Islet of Langerhans (tissue), 1 donor: ENCODE data around the gene MINDY4B.

Source experiments
- FAIRE-seq: peaks from one replicate; lab custom pipeline; 2011; peaks lifted over from hg19 to GRCh38; lab: Jason Lieb, UNC

Gene MINDY4B

DNA sequence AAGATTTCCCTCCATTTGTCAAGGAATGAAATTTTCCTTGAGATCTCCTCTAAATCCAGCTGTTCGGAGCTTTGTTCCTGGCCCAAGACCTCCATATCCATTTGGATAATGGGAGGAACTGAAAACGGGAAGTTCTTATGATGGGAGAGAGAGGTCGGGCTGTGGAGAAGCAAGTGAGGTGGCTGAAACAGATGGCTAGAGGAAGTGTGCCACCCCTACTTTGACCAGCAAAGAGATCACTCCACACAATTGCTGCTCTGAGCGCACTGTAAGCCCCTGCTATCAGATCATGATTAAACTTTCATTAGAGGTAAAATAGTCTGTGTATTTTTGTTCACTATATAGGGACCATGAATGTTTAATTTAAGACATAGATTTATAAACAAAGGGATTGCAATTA is at the start of gene MINDY4B:
TSS of gene MINDY4B (minus strand) at position 101 of the 400 bp plus-strand sequence. CDS start at position 101, 0 bp downstream.
- FAIRE-seq, result no peak

DNA sequence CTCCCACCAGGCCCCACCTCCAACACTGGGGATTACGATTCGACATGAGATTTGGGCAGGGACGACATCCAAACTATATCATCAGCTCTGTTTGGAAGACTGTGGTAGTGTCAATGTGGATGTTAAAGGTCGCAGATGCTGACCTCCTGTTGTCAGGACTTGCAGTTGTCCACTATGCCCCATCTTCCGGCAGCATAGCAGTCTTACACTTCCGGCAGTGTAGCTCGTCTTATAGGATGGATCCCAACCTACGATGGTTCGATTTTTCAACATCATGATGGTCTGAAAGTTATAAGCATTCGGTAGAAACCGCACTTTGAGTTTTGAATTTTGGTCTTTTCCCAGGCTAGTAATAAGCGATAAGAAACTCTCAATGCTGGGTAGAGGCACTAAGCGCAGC is 46.7 kb upstream of the MINDY4B start:
- FAIRE-seq, result no peak

DNA sequence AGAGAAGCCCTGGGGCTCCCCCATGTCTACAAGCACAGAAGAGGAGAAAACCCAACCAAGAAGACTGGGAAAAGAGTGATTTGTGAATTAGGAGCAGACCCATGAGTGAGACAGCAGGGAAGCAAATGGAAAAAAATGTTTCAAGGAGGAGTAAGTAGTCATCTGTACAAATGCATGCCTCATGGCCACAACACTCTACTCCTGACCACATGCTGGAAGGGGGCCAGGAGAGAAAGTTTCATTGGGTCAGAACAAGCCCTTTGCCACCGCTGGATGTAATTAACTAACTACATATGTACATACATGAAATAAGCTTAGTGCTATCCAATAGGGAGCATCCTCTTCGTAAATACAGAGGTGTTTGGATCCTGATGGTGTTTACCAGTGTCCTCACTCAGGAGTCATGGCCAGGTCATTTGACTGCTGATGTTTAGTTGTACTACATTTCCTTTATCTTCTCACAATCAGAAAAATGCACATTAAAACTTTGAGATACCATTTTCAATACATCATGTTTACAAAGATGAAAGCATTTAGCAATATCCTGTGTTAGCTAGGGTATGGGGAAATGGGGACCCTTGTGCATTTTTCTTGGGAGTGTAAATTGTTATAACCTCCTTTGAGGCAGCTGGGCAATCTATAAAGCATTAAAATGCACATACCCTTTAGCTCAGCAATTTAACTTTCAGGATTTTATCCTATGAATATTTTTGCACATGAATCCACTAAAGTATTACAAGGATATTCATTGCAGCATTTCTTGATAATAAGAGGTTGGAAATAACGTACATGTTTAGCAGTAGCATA is 40.2 kb upstream of the MINDY4B start:
- FAIRE-seq, result no peak

DNA sequence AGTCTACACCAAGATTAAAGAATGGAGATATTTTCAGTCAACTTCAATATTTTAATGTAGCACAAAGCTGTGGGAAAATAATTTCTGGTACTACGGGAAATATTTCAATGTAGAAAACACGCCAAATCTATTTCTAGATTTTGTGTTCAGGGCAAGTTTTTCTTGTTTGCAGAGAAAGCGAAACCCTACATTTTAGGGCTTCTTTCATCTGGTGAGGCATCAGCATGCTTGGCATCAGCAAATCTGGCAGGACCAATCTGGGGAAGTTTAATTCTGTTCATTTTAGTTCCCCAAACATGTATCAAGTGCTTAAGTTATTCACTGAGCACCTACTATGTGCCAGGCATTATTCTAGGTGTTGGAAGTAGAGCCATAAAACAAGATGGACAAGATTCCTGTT is 37.0 kb upstream of the MINDY4B start:
- FAIRE-seq, result no peak

DNA sequence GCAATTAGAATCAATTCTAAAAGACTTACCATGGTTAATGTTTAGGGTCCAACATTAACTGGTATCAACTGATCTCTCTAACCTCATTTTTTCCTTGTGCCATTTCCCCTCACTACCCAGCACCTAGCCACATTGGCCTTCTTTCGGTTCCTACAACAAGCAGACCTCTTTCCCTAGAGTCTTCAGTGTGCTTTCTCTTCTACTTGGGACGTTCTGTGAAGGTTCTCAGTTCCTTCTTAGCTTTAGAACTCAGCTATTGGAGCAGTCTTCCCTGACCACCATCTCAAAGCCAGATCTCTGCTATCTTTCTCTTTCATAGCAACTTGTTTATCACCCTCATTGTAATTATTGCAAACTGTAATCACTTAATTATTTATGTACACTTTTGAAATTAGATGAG is 31.5 kb upstream of the MINDY4B start:
- FAIRE-seq, result no peak

DNA sequence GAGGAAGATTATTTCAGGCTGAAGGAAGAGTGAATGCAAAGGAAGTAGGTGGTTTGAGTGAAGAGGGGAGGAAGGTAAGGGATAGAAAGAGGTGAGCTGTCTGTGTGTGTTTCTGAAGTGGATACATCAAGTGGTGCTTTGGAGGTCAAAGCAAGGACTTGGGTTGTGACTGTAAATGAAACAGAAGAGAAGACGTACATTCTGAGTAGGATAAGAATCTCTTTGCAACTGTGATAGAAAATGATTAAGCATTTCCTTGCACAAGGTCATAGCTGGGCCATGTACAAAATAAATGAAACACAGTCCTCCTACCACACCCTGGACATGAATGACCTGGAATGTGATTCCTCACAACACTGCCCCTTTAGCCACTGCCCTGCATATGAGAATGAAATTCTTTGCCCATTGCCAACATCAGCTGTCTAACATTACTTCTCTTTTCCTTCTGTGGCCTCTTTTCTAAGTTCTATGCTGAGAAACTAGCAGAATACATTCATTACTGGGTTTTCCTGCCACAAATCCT is 28.3 kb upstream of the MINDY4B start:
- no peak for FAIRE-seq

DNA sequence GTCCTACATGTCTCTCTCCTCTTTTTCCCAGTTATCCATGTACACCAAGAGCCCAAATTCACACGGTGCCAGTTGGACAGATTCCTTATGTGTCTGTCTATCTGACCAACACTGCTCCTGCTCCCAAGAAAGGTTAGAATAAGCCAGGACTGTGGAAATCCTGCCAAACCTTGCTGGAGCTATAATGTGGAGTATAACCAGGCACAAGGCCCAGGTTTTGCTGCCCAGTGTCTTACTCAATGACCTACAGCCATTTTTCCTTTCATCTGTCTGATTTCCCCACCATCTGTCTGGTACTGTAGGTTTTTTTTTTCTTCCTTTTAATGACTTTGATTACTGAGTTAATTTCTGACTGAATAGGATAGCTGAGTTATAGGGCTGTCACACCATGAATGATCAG is 26.5 kb upstream of the MINDY4B start:
- FAIRE-seq, result no peak

DNA sequence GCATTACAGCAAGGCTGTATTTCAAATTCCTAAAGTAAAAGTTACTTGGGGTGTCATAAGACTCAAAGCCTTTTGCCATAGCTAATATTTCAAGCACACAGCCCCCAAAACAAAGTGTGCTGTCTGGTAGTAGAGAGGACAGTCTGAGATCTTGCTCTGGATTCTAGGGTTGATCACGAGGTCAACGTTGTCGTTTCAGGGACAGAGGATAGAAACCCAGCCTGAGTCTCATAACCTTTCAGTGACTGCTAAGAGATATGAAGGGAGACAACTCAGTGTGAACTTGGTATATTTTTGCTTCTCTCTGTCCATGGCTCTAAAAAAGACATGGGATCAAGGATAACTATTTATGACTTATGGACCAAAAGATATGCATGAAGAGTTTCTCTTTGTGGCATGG is 25.6 kb upstream of the MINDY4B start:
- FAIRE-seq, result no peak

DNA sequence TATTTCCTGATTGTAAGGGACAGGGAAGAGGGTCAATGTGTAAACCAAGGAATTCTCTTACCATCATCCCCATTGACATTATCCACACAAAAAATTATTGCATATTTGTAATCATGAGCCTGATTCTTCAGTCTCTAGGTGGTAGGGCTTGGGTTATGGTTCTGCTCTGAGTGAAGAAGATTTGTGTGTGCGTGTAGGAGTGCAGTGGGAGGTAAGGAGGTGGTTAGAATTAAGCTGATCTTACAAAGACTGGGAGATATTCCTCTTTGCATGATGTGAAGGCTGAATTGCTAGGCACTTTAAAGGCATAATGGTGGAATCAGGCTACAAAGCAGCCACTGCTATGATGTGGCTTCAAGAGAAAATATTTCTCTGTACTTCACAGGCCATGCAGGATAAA is 23.0 kb upstream of the MINDY4B start:
- FAIRE-seq, result no peak

DNA sequence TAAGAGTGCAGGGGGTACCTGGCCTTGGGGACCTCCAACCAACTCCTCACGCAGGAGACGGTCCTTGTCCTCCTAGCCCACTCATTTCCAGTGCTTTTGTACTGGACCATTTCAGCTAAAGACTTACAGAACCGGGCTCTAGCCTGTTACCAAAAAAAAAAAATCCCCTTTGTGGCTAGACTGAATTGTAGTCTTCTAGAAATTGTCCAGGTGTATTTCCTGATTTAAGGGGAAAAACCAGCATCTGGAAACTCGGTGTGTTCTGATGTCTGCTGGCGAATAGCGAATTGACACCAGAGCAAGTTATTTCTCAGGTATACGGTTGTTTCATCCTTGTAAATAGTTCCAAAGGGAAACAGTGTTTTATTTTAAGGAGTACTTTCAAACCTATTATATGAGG is 21.1 kb upstream of the MINDY4B start:
- no peak for FAIRE-seq

DNA sequence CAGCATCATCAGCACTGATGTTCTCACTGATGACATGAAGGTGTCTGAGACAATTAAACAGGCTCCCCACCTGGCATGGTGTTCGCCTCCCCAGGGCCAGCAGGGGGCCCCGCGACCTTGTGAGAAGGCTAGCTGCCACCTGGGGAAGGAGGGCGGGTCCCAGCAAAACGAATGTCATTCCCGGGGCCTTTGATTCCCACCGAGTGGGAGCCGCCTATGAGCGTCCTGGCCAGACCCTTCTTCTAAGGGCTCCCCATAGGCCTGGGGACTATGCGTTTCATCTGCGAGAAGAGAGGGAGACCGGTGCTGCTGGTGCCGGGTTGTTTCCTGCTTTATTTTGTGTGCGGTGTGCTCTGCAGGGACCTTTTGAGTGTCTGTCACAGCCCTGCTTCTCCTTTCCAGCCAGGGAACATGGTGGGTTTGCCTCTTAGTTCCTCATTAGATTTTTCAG is 20.5 kb upstream of the MINDY4B start:
- no peak for FAIRE-seq

DNA sequence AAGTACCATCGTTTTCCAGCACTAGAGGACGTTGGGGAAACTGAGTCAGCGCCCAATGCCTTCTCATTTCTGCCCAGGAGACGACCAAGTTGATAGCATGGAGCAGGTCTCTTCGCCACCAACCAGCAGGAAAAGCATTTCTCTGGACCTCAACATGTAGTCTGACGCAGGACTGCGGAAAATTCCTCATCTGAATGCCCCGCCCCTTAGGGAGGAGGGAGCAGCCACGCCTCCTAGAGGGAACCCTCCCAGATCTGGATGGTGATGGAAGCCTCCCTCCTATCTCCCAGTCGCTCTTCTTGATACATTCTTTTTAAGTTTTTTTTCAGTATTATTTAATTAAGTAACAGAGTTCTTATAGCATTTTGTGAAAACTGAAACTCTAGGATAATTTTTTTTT is 17.4 kb upstream of the MINDY4B start:
- no peak for FAIRE-seq

DNA sequence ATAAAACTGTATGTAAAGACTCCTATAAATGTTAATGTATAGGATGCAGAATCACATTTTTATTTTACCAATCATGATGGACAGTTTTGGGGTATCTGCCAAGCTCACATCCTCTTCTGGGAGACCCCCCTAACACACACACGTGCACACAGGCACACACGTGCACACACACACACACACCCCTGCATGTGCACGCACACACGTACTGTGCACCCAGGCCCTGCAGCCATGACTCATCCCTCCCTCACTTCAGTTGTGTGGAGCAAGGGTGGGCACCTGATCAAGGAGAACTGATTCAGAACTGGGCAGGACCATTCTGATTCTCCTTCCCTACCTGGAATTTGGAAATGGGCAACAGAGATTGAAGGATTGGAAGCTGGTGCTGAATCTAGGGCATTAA is 16.0 kb upstream of the MINDY4B start:
- FAIRE-seq, result no peak

DNA sequence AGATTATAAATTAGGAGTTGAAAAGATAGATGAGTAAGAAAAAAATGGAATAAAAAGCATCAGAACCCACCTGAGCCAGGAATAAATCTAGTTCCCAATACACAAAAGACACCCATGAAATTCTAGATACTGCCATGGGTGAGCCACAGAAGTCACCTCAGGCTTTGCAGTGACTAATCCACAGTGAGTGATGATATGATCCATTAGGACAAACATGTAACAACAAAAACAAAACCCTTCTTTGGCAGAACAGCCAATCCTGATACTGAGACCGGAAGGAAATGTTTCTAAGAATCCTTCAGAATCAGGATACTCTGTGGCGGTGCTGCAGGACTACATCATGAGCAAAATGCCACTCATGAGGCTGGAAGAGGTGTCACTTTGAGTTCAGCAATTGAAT is 15.0 kb upstream of the MINDY4B start:
- no peak for FAIRE-seq

DNA sequence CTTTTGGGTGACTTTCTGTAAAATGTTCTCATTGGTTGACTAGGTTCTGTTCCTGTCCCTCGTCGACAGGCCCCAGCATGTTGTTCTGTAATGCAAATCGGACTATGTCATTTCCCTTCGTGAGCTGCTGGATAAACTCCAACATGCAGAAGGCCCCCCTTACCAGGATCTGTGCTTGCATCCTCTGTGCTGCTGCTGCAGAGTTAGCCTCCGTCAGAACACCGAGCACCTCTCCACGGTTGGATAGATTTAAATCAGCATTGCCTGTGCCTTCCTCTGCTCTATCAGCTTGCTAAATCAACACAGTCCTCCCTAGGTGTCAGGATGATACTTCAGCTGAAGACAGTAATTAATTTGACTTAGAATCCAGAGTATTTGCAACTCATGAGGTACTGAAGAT is 12.7 kb upstream of the MINDY4B start:
- no peak for FAIRE-seq

DNA sequence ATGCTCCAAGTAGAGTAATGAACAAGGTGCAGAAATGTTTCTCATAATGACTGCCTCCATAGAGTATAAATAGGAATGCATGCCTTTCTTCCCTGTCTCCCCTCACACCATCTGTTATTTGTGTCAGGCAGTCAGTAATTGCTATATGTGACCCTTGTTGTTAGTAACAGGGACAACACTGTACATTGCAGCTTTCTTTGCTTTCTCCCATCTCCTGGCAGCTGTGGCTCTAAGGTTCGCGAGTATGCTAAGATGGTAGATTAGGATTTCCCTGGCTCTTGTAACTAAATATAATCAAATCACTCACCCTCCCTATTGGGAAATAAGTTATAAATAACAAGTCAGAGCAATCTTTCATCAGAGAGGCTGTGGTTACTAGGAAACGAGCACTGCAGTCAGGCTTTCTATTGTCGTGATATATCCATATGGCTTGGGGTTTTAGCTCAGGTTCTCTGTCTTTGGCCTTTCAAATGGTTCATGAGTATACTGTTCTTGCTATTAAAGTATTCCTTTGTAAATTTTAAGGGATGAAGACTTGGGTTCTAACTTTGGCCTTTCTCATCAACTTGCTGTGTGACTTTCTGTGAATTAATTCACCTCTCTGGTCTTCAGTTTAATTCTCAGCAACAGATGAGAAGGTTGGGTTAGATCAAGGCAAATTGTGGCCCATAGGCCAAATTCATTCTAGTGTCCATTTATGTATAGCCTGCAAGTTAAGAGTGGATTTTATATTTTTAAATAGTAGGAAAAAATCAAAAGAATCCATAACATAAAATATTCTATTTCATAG is 8.1 kb upstream of the MINDY4B start:
- no peak for FAIRE-seq

DNA sequence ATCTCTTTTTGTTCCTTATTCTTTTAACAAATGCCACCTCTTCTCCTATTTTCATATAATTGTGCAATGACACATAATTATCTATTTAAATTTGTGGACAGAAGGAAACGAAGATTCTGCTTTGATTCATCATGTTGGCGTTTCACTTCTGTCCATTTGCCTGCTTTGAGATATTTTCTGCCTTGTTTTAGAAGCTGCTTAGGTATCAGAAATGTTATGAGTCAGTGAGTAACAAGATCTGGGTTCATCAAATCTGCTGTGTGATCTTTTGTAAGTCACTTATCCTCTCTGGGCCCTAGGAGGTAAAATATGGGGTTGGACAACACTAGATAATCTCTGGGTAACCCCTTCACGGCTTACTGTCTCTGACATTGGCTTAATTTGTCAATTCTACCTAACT is 7.3 kb upstream of the MINDY4B start:
- no peak for FAIRE-seq

DNA sequence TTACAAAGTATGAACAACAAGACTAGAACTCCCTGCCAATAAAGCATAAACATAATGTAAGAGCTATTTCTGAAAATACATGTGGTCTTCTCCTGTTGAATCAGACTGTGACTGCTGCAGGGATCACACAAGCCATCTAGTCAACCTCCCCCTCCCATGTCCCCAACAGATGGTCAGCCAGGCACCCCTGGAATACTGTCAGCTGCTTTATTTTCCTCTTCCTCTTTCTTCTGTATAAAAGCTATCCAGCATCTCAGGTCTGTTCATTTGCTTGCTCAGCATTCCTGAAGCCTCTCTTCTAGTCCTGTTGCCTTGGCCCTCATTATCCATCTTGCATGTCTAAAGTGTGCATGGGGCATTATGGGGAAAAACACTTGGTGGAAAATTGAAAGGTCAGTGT is 6.5 kb upstream of the MINDY4B start:
- no peak for FAIRE-seq

DNA sequence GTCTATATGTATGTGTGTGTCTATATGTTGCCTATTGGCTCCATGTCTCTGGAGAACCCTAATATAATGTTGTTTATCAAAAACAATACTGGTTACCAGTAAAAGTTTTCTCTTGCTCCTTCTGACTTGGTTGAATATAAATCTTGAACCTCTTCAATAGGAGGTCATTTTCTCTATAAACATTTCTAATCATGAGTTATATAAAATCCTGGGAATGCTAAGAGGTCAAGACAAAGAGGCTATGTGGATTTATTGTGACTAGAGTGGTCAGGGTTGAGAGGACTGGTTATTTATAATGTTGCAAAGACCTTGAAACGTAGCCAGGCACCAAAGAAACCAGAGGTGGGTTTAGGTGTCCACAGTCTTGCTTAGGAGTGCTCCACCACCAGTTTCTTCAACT is 1.2 kb upstream of the MINDY4B start:
- no peak for FAIRE-seq

DNA sequence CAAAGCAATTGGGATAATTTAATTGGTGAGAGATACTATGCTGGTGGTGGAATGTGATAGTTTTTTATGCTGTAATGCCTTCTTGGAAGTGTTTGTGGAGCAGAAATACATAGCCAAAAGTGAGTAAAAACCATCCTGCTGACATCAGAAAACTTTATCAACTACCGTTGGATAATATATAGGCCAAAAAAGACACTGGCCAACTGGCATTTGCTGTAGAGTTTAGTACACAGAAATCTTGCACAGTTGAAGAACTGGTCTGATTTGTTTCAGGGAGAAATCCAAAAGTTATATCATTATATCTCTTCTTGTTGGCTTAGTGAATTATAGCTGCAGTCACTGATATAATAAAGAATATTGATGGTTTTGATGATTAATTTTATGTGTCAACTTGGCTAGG is 507 bp upstream of the MINDY4B start:
- no peak for FAIRE-seq

DNA sequence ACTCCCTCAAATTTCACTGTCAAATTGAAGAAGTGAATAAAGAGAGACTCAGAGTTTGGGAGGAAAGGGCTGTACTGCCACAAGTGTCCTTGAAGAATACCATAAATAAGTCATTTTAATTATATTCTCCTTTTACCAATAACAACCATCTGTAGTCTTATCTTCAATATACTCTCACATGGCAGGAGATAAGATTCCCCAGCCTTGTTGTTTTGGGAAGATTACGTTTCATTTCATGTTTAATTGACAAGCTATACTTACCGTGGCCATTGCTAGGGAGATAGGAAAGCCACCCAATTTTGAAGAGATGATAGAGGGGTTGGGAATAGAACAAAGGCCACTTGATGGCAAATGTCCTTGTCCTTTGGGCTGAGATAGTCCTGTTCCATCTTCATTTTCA is 2.3 kb downstream of the MINDY4B start:
- no peak for FAIRE-seq

DNA sequence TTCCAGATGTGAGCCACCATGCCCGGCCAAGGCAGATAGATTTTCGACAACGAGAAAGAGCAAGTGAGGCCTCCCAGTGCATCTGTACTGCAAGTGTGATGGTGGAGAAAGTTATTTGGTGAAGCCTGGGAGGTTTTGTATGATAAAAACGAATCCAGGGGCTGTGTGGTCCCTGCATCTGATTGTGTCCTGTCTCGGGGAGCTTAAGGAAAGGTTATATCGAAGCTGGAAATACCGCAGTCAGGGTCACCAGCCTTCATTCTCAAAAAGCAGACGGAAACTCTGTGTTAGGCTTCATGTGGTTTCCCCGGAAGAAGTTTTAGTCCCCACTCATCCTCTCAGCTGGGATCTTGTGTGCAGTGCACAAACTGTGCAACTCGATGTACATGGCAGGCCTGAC is 3.4 kb downstream of the MINDY4B start:
- no peak for FAIRE-seq

DNA sequence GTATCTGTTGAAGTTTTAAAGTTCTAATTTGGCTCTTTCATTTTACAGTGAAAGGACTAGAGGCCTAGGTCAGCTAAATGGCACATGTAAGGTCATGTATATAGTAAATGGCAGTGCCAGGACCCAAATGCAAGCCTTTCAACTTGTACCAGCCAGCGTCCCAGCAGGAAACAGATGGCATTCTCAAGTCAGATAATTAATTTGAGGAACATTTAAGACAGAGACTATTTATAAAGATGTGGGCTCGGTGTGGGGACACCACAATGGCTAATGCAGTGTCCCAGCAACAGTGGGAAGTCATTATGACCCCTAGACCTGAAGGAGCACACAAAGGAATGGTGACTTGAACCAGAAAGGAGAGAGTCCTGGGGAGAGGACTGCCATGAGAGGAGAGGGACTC is 6.1 kb downstream of the MINDY4B start:
- FAIRE-seq, result no peak
